SK-N-MC (cell line): ENCODE results near the gene GABARAP.

Source experiments
- EZH2 ChIP-seq: fragments of 200-600 bp; sonication (generic); IDR thresholded peaks from one replicate; pipeline ENCODE4 v1.6.1; 2017; ENCODE audit warnings: antibody characterized with exemption
- POLR2AphosphoS5 ChIP-seq: IDR thresholded peaks from 2 replicates; pipeline ENCODE4 v1.6.1; 2012; ENCODE audit warnings: mild to moderate bottlenecking, low read depth, low read length, borderline replicate concordance

- TF ChIP-seq EZH2 (no peak), POLR2AphosphoS5 (no peak)
Measured at GRCh38 chr17:7263801-7264078, 21.5 kb upstream of the GABARAP start.
